K562 (cell line): Measurements from ENCODE around the gene CRABP2. TPM values are rescaled to one million over a fixed set of nuclear protein-coding genes. Genes with fewer than 3 reads are reported as not detected.
A peak's percentile ranks its signal among the peaks of the same experiment; 100 is the strongest.

Source experiments
- CEBPB ChIP-seq: fragments of 450-650 bp; IDR thresholded peaks from 2 replicates; pipeline ENCODE4 v1.6.1; 2016; ENCODE audit warnings: missing genetic modification characterization, missing compliant biosample characterization
- NFE2L1 ChIP-seq: fragments of 450-650 bp; IDR thresholded peaks from 2 replicates; pipeline ENCODE4 v1.6.1; 2016; ENCODE audit warnings: missing genetic modification characterization, low read depth, mild to moderate bottlenecking, missing compliant biosample characterization, moderate library complexity, borderline replicate concordance
- PHF20 ChIP-seq: fragments of 450-650 bp; IDR thresholded peaks from 2 replicates; pipeline ENCODE4 v1.6.1; 2018; ENCODE audit not compliant: partially characterized antibody
- RHOXF2B ChIP-seq: fragments of 250-450 bp; sonication (Bioruptor Pico); conservative IDR thresholded peaks from 2 replicates; pipeline ENCODE4 v1.5.1; 2021
- TAF7 ChIP-seq: fragments of 450-650 bp; IDR thresholded peaks from 2 replicates; pipeline ENCODE4 v1.6.1; 2016; ENCODE audit warnings: missing genetic modification characterization, missing compliant biosample characterization
- ZC3H11A ChIP-seq: IDR thresholded peaks from 2 replicates; pipeline ENCODE4 v1.6.1; 2012; ENCODE audit warnings: low read depth, low read length, improper control_type of control experiment
- ZNF699 ChIP-seq: fragments of 250-450 bp; sonication (Bioruptor Pico); IDR thresholded peaks from 2 replicates; pipeline ENCODE4 v1.8.0; 2021; ENCODE audit warnings: mild to moderate bottlenecking, moderate library complexity; ENCODE audit not compliant: insufficient replicate concordance
- polyA plus RNA-seq, 8 experiments: library from polyadenylated mRNA; depleted of rRNA in 4 of 8; stranded (reverse) in 5 of 8; unstranded in 3 of 8; fragments of >200 nt; fragmentation: Nextera tagmentation in 2 of 8; fragmentation: Illumina TruSeq in 1 of 8; extraction: Ambion mirVana in 2 of 8; extraction: Trizol in 1 of 8; gene quantifications; 2 replicates each; pipeline versions ENCODE4 v1.2.1 to v1.2.3, GENCODE V29; 2011 to 2014; ENCODE audit warnings: inconsistent platforms in 1 of 8, missing spikeins in 1 of 8
- total RNA-seq, 7 experiments: library from RNA; depleted of rRNA in 6 of 7; stranded (reverse); fragments of >200 nt in 6 of 7; fragmentation: Illumina TruSeq in 2 of 7; extraction: Trizol in 2 of 7; gene quantifications; 2 replicates each; pipeline versions ENCODE4 v1.2.1 to v1.2.3, GENCODE V29; 2011 to 2021; ENCODE audit warnings: low replicate concordance in 1 of 7
- TF ChIP-seq, protein P1 (sequence below), 2 experiments: IDR thresholded peaks; 2 replicates each; pipeline ENCODE4 v1.6.1; 2012; ENCODE audit warnings: improper control_type of control experiment in 2 of 2, low read depth in 2 of 2, low read length in 2 of 2, borderline replicate concordance in 1 of 2
- TF ChIP-seq, protein P2 (sequence below): fragments of 450-650 bp; conservative IDR thresholded peaks from 2 replicates; pipeline ENCODE4 v1.6.1; 2016; ENCODE audit warnings: missing genetic modification characterization, low read depth, mild to moderate bottlenecking, missing compliant biosample characterization, moderate library complexity
- TF ChIP-seq, protein P3 (sequence below): sonication (generic); formaldehyde crosslinking; IDR thresholded peaks from 2 replicates; pipeline ENCODE4 v1.8.0; 2023; ENCODE audit warnings: mild to moderate bottlenecking, missing genetic modification reagents
- TF ChIP-seq, protein P4 (sequence below): fragments of 450-650 bp; formaldehyde crosslinking; IDR thresholded peaks from 2 replicates; pipeline ENCODE4 v1.4.0; 2020; ENCODE audit warnings: mild to moderate bottlenecking, mixed read lengths
- TF ChIP-seq, protein P5 (sequence below): fragments of 250-450 bp; sonication (Bioruptor Pico); IDR thresholded peaks from 2 replicates; pipeline ENCODE4 v1.4.0; 2020; ENCODE audit warnings: borderline replicate concordance
- TF ChIP-seq, protein P6 (sequence below): sonication (generic); formaldehyde crosslinking; IDR thresholded peaks from 2 replicates; pipeline ENCODE4 v1.8.1; 2023; ENCODE audit warnings: mild to moderate bottlenecking, missing genetic modification reagents, moderate library complexity

Gene CRABP2
- total and polyA plus RNA-seq, 9 of the 15 experiments (the other 6 are each of a cell fraction or from before 2014, with no cell fraction given): 0.30 to 2.5 (median 0.82) TPM

DNA sequence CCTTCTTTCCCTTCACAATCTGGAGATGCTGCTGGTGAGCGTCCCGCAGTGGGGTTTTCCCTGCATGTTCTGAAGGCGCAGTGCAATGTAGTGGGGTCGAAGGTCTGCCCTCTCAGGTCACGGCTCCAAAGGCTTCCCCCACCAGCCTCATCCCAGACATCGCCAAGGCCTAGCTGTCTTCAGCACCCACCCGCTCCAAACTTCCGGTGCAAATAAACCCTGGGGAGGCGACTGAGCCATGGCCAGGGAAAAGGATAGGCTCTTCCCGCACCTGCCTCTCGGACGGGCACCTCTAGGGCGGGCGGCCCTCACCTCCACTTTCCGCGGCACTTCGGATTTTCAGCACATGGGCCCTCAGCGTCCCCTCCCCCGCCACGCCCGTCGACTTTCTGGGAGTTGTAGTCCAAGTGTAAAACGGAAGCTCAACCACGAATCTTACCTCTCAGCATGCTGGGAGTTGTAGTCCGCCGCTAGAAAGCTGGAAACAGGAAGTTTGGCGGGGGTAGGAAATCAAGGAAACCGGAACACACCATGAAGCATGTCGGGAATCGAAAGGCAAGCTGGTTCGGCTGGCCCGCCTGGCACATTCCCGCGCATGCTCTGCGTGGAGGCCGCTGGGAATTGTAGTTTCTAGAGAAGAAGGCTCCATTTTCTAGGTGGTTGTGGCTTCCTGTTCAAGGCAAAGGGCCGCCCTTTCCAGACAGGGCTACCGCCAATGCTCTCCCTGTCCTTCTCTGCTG, 35.5 kb upstream of the CRABP2 start, which contains the start of gene MRPL24 (continued):
- TF ChIP-seq, protein P1, sequence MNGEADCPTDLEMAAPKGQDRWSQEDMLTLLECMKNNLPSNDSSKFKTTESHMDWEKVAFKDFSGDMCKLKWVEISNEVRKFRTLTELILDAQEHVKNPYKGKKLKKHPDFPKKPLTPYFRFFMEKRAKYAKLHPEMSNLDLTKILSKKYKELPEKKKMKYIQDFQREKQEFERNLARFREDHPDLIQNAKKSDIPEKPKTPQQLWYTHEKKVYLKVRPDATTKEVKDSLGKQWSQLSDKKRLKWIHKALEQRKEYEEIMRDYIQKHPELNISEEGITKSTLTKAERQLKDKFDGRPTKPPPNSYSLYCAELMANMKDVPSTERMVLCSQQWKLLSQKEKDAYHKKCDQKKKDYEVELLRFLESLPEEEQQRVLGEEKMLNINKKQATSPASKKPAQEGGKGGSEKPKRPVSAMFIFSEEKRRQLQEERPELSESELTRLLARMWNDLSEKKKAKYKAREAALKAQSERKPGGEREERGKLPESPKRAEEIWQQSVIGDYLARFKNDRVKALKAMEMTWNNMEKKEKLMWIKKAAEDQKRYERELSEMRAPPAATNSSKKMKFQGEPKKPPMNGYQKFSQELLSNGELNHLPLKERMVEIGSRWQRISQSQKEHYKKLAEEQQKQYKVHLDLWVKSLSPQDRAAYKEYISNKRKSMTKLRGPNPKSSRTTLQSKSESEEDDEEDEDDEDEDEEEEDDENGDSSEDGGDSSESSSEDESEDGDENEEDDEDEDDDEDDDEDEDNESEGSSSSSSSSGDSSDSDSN (IDR thresholded peaks at IDR 0.05; ENCODE audit: borderline replicate concordance in 1 of 2, low read depth in 2 of 2, low read length in 2 of 2): 0 out of 4 replicates have a peak, but pooled peaks of 1 of the 2 experiments have one; percentile 59
- TF ChIP-seq RHOXF2B (CRISPR knock-in tag): no peak; the same call in 1 of the 2 replicates
- TF ChIP-seq, protein P2, sequence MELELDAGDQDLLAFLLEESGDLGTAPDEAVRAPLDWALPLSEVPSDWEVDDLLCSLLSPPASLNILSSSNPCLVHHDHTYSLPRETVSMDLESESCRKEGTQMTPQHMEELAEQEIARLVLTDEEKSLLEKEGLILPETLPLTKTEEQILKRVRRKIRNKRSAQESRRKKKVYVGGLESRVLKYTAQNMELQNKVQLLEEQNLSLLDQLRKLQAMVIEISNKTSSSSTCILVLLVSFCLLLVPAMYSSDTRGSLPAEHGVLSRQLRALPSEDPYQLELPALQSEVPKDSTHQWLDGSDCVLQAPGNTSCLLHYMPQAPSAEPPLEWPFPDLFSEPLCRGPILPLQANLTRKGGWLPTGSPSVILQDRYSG (tag): 0 out of 2 replicates have a peak, but pooled peaks have one; percentile 24
- TF ChIP-seq CEBPB (tag): no peak
- TF ChIP-seq NFE2L1 (tag): no peak
- TF ChIP-seq TAF7 (tag): no peak
- peak; percentile 75 for TF ChIP-seq PHF20
- no peak for TF ChIP-seq ZNF699 (CRISPR knock-in tag)
- TF ChIP-seq, protein P3, sequence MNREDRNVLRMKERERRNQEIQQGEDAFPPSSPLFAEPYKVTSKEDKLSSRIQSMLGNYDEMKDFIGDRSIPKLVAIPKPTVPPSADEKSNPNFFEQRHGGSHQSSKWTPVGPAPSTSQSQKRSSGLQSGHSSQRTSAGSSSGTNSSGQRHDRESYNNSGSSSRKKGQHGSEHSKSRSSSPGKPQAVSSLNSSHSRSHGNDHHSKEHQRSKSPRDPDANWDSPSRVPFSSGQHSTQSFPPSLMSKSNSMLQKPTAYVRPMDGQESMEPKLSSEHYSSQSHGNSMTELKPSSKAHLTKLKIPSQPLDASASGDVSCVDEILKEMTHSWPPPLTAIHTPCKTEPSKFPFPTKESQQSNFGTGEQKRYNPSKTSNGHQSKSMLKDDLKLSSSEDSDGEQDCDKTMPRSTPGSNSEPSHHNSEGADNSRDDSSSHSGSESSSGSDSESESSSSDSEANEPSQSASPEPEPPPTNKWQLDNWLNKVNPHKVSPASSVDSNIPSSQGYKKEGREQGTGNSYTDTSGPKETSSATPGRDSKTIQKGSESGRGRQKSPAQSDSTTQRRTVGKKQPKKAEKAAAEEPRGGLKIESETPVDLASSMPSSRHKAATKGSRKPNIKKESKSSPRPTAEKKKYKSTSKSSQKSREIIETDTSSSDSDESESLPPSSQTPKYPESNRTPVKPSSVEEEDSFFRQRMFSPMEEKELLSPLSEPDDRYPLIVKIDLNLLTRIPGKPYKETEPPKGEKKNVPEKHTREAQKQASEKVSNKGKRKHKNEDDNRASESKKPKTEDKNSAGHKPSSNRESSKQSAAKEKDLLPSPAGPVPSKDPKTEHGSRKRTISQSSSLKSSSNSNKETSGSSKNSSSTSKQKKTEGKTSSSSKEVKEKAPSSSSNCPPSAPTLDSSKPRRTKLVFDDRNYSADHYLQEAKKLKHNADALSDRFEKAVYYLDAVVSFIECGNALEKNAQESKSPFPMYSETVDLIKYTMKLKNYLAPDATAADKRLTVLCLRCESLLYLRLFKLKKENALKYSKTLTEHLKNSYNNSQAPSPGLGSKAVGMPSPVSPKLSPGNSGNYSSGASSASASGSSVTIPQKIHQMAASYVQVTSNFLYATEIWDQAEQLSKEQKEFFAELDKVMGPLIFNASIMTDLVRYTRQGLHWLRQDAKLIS (CRISPR knock-in tag): peak; percentile 17; the same call in 1 of the 2 replicates
- TF ChIP-seq, protein P4, sequence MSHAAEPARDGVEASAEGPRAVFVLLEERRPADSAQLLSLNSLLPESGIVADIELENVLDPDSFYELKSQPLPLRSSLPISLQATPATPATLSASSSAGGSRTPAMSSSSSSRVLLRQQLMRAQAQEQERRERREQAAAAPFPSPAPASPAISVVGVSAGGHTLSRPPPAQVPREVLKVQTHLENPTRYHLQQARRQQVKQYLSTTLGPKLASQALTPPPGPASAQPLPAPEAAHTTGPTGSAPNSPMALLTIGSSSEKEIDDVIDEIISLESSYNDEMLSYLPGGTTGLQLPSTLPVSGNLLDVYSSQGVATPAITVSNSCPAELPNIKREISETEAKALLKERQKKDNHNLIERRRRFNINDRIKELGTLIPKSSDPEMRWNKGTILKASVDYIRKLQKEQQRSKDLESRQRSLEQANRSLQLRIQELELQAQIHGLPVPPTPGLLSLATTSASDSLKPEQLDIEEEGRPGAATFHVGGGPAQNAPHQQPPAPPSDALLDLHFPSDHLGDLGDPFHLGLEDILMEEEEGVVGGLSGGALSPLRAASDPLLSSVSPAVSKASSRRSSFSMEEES (CRISPR knock-in tag): no peak
- TF ChIP-seq, protein P5, sequence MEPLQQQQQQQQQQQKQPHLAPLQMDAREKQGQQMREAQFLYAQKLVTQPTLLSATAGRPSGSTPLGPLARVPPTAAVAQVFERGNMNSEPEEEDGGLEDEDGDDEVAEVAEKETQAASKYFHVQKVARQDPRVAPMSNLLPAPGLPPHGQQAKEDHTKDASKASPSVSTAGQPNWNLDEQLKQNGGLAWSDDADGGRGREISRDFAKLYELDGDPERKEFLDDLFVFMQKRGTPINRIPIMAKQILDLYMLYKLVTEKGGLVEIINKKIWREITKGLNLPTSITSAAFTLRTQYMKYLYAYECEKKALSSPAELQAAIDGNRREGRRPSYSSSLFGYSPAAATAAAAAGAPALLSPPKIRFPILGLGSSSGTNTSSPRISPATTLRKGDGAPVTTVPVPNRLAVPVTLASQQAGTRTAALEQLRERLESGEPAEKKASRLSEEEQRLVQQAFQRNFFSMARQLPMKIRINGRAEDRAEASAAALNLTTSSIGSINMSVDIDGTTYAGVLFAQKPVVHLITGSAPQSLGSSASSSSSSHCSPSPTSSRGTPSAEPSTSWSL (CRISPR knock-in tag): no peak
- peak; percentile 64; the same call in 1 of the 2 replicates for TF ChIP-seq ZC3H11A
- TF ChIP-seq, protein P6, sequence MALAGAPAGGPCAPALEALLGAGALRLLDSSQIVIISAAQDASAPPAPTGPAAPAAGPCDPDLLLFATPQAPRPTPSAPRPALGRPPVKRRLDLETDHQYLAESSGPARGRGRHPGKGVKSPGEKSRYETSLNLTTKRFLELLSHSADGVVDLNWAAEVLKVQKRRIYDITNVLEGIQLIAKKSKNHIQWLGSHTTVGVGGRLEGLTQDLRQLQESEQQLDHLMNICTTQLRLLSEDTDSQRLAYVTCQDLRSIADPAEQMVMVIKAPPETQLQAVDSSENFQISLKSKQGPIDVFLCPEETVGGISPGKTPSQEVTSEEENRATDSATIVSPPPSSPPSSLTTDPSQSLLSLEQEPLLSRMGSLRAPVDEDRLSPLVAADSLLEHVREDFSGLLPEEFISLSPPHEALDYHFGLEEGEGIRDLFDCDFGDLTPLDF (CRISPR knock-in tag): no peak
